GM21526 (cell line): Measurements from ENCODE around the gene NUTM2G.
"Not testable (repeated sequence)": the region's sequence is repeated elsewhere in the genome, so short reads cannot be mapped to it uniquely, and the experiment has no call there.

Experiments used
- ATAC-seq: cut with Tn5 transposase; IDR thresholded peaks from one replicate; pipeline ENCODE4 v1.9.1; 2021; ENCODE audit warnings: moderate library complexity; ENCODE audit not compliant: unreplicated experiment, low FRiP score

The NUTM2G gene

GRCh38 chr9:96940982-96941381, 12.3 kb downstream of the NUTM2G start:
- ATAC-seq: not testable (repeated sequence)

GRCh38 chr9:96941628-96942027, 13.0 kb downstream of the NUTM2G start:
- not testable (repeated sequence) for ATAC-seq

GRCh38 chr9:96942181-96942580, 13.5 kb downstream of the NUTM2G start:
- not testable (repeated sequence) for ATAC-seq

- ATAC-seq: not testable (repeated sequence)
Measured at GRCh38 chr9:96949346-96949745, 20.7 kb downstream of the NUTM2G start.

GRCh38 chr9:96950539-96950938, 21.9 kb downstream of the NUTM2G start:
- ATAC-seq: not testable (repeated sequence)

GRCh38 chr9:96967591-96967990, 38.9 kb downstream of the NUTM2G start:
- ATAC-seq: not testable (repeated sequence)

GRCh38 chr9:96972552-96972951, 43.9 kb downstream of the NUTM2G start:
- not testable (repeated sequence) for ATAC-seq

- not testable (repeated sequence) for ATAC-seq
Measured at GRCh38 chr9:96974037-96974436, 45.4 kb downstream of the NUTM2G start.

- ATAC-seq: not testable (repeated sequence)
Measured at GRCh38 chr9:96983496-96984122, 55.0 kb downstream of the NUTM2G start.

- ATAC-seq: not testable (repeated sequence)
Measured at GRCh38 chr9:96984139-96984538, 55.5 kb downstream of the NUTM2G start.

GRCh38 chr9:96984887-96985286, 56.2 kb downstream of the NUTM2G start:
- not testable (repeated sequence) for ATAC-seq
